HCT116 (cell line): ENCODE measurements around the gene GPHN. TPM values are rescaled to one million over a fixed set of nuclear protein-coding genes. Genes with fewer than 3 reads are reported as not detected.

Source experiments
- ATAC-seq: fragments of 200-7000 bp; cut with Tn5 transposase; 2 replicates; pipeline ENCODE4 v1.9.1; 2020; ENCODE audit warnings: mild to moderate bottlenecking, moderate library complexity
- BruUV-seq: library from RNA; stranded (reverse); fragments of 400-500 nt; replicated peaks from 2 replicates; lab custom pipeline; 2021; lab: Mats Ljungman, UMichigan
- CTCF ChIA-PET: fragments of 300-600 bp; sonication (Branson Sonifier 250); formaldehyde crosslinking; loops from one replicate; lab custom pipeline; 2021; ENCODE audit warnings: antibody characterized with exemption; lab: Charles Lee
- POLR2A ChIA-PET: fragments of 300-600, 350-600 bp; sonication (Branson Sonifier 250); formaldehyde crosslinking; loops from one replicate; lab custom pipeline; 2021; ENCODE audit warnings: antibody characterized with exemption; lab: Charles Lee
- RAD21 ChIA-PET, 2 experiments: fragments of 300-600 bp; sonication (Branson Sonifier 250); formaldehyde crosslinking; loops; one replicate each; lab custom pipeline; 2023; ENCODE audit warnings: low total read pairs in 2 of 2; ENCODE audit not compliant: uncharacterized antibody in 2 of 2, unreplicated experiment in 2 of 2, low non-redundant PET in 1 of 2; lab: Charles Lee
- DNase-seq: peaks from one replicate; pipeline ENCODE4 v3.0.0-alpha.2; 2010; ENCODE audit warnings: low read depth, low spot score
- H2AFZ ChIP-seq: fragments of 200-600 bp; shearing (Covaris generic), sonication (generic); 2 replicates; pipeline ENCODE4 v1.6.1; 2017; ENCODE audit warnings: low read depth, mixed run types, mixed read lengths, antibody characterized with exemption, low read length; ENCODE audit not compliant: poor library complexity, severe bottlenecking
- H3K27ac ChIP-seq: 2 replicates; pipeline ENCODE4 v1.5.1; 2012; ENCODE audit warnings: low read depth, low read length
- H3K27me3 ChIP-seq: fragments of 200-600 bp; sonication (generic); 2 replicates; pipeline ENCODE4 v1.6.1; 2016; ENCODE audit warnings: mixed run types, low read length, mixed read lengths; ENCODE audit not compliant: insufficient read depth
- H3K36me3 ChIP-seq, 2 experiments: fragments of 200-500 bp in 1 of 2; fragments of 200-600 bp in 1 of 2; sonication (Bioruptor generic) in 1 of 2; sonication (generic) in 1 of 2; 2 replicates each; pipeline versions ENCODE4 v1.5.1 to v1.6.1; 2014 to 2016; ENCODE audit warnings: low read length in 2 of 2, inconsistent platforms in 1 of 2, mixed read lengths in 1 of 2, mixed run types in 1 of 2; ENCODE audit not compliant: insufficient read depth in 2 of 2, control insufficient read depth in 1 of 2
- H3K4me1 ChIP-seq, 2 experiments: fragments of 200-600 bp in 1 of 2; sonication (generic) in 1 of 2; 2 replicates each; pipeline versions ENCODE4 v1.5.1 to v1.6.1; 2012 to 2017; ENCODE audit warnings: low read length in 2 of 2, inconsistent platforms in 1 of 2, mild to moderate bottlenecking in 1 of 2, mixed read lengths in 1 of 2, mixed run types in 1 of 2, moderate library complexity in 1 of 2; ENCODE audit not compliant: insufficient read depth in 2 of 2, control insufficient read depth in 1 of 2
- H3K4me2 ChIP-seq: fragments of 200-600 bp; sonication (generic); 2 replicates; pipeline ENCODE4 v1.6.1; 2017; ENCODE audit warnings: mixed run types, low read length, mixed read lengths
- H3K4me3 ChIP-seq, 2 experiments: fragments of 200-600 bp in 1 of 2; sonication (generic) in 1 of 2; replicated peaks in 1 of 2; 2 replicates each; pipeline ENCODE4 v1.5.1; 2011 to 2016; ENCODE audit warnings: low read length in 2 of 2, control low read depth in 1 of 2, low read depth in 1 of 2, mild to moderate bottlenecking in 1 of 2, mixed read lengths in 1 of 2, mixed run types in 1 of 2
- H3K79me2 ChIP-seq: fragments of 200-600 bp; sonication (generic); 2 replicates; pipeline ENCODE4 v1.6.1; 2017; ENCODE audit warnings: mild to moderate bottlenecking, mixed run types, low read length, moderate library complexity, mixed read lengths; ENCODE audit not compliant: insufficient read depth
- H3K9ac ChIP-seq: fragments of 200-600 bp; sonication (generic); 2 replicates; pipeline ENCODE4 v1.6.1; 2016; ENCODE audit warnings: low read length, mixed read lengths
- H3K9me2 ChIP-seq: fragments of 200-600 bp; sonication (generic), shearing (Covaris generic); 2 replicates; pipeline ENCODE4 v1.6.1; 2017; ENCODE audit warnings: mixed run types, mild to moderate bottlenecking, moderate library complexity; ENCODE audit not compliant: insufficient read depth
- H3K9me3 ChIP-seq, 2 experiments: fragments of 200-500 bp in 1 of 2; fragments of 200-600 bp in 1 of 2; sonication (Bioruptor generic) in 1 of 2; sonication (generic) in 1 of 2; 2 replicates each; pipeline ENCODE4 v1.6.1; 2014 to 2017; ENCODE audit warnings: low read length in 2 of 2, mixed read lengths in 2 of 2, inconsistent platforms in 1 of 2, low read depth in 1 of 2, mild to moderate bottlenecking in 1 of 2, mixed run types in 1 of 2, moderate library complexity in 1 of 2; ENCODE audit not compliant: control insufficient read depth in 1 of 2, insufficient read depth in 1 of 2
- H4K20me1 ChIP-seq: fragments of 200-600 bp; sonication (generic), shearing (Covaris generic); 2 replicates; pipeline ENCODE4 v1.6.1; 2017; ENCODE audit warnings: mixed run types, mild to moderate bottlenecking, moderate library complexity; ENCODE audit not compliant: insufficient read depth
- ATF3 ChIP-seq: IDR thresholded peaks from 2 replicates; pipeline ENCODE4 v1.6.1; 2012
- CEBPB ChIP-seq: IDR thresholded peaks from 2 replicates; pipeline ENCODE4 v1.6.1; 2012; ENCODE audit warnings: low read depth
- EGR1 ChIP-seq: IDR thresholded peaks from 2 replicates; pipeline ENCODE4 v1.6.1; 2012; ENCODE audit warnings: low read depth
- EZH2 ChIP-seq: fragments of 200-600 bp; sonication (generic); IDR thresholded peaks from 2 replicates; pipeline ENCODE4 v1.6.1; 2017; ENCODE audit warnings: antibody characterized with exemption, mixed run types
- POLR2A ChIP-seq: IDR thresholded peaks from 2 replicates; pipeline ENCODE4 v1.7.0; 2011; ENCODE audit warnings: borderline replicate concordance; ENCODE audit not compliant: insufficient read depth, insufficient read length; ENCODE audit errors: extremely low read depth
- POLR2AphosphoS5 ChIP-seq: IDR thresholded peaks from 2 replicates; pipeline ENCODE4 v1.6.1; 2011; ENCODE audit warnings: mild to moderate bottlenecking, low read depth, low read length, moderate library complexity
- REST ChIP-seq: IDR thresholded peaks from 2 replicates; pipeline ENCODE4 v1.6.1; 2012; ENCODE audit warnings: low read depth
- ZBTB33 ChIP-seq: IDR thresholded peaks from 2 replicates; pipeline ENCODE4 v1.6.1; 2011; ENCODE audit warnings: mild to moderate bottlenecking, low read length, moderate library complexity; ENCODE audit not compliant: insufficient replicate concordance; ENCODE audit errors: extremely low read depth
- ZFX ChIP-seq: fragments of 450-650 bp; IDR thresholded peaks from 2 replicates; pipeline ENCODE4 v1.6.1; 2017
- intact Hi-C: fragments of 100-400 bp; cut with micrococcal nuclease; formaldehyde crosslinking; loops from 2 replicates; pipeline ENCODE4 v1.10.0; 2022
- total RNA-seq: library from RNA; stranded (reverse); gene quantifications from one replicate; pipeline ENCODE4 v1.2.1, GENCODE V29; 2021; ENCODE audit not compliant: unreplicated experiment

The GPHN gene
- total RNA-seq, 1 experiment from 2014 or later = 43.8 TPM

- H3K9me3 ChIP-seq = 0 out of 4 replicates have a peak, but pooled peaks cover 0 to 3% of the 10 kb centered on the region in 2 experiments
- H3K79me2 ChIP-seq = no peaks in the 10 kb centered on the region
- H3K4me2 ChIP-seq = no peak overlapping the region
- TF ChIP-seq ATF3 = no peak
- TF ChIP-seq ZFX = no peak
- no peak for TF ChIP-seq POLR2AphosphoS5
- TF ChIP-seq POLR2A = no peak
- no peak for TF ChIP-seq CEBPB
- TF ChIP-seq, all 23 proteins: peak for 0
- POLR2A ChIA-PET = no interaction called here
- DNase-seq (no peak), ATAC-seq (no peak)
- H3K27me3 ChIP-seq = no peaks in the 10 kb centered on the region
- no peaks in the 10 kb centered on the region for H4K20me1 ChIP-seq
- intact Hi-C loops = no loop called here
- H3K9me2 ChIP-seq = no peaks in the 10 kb centered on the region
- no peaks in the 10 kb centered on the region for H3K36me3 ChIP-seq
- no peaks in the 10 kb centered on the region for H3K4me1 ChIP-seq
- H3K9ac ChIP-seq = no peak overlapping the region
- H3K4me3 ChIP-seq = no peak overlapping the region
- no peak overlapping the region for H2AFZ ChIP-seq
- no TSS peak for BruUV-seq
- CTCF ChIA-PET = no interaction called here
- H3K27ac ChIP-seq = no peak overlapping the region
- RAD21 ChIA-PET = no interaction called here
Measured at GRCh38 chr14:67173719-67174118, 665.8 kb downstream of the GPHN start.

GRCh38 chr14:67186172-67186768 is 678.3 kb downstream of the GPHN start:
- no peaks in the 10 kb centered on the region for H3K9me3 ChIP-seq
- intact Hi-C loops = no loop called here
- H3K9me2 ChIP-seq = no peaks in the 10 kb centered on the region
- DNase-seq (no peak), ATAC-seq (no peak)
- peak overlapping the region; percentile 39; the same call in 1 of the 2 replicates for H3K27ac ChIP-seq
- H3K4me3 ChIP-seq = peak overlapping the region in 1 of 2 experiments; percentile 49; a peak in 1 of 4 replicates
- H3K4me2 ChIP-seq = peak overlapping the region; percentile 88
- no peaks in the 10 kb centered on the region for H3K27me3 ChIP-seq
- ChIA-PET CTCF (interaction anchor here (2.0 to 2.1 kb wide), 2 partner anchors 99 to 173 kb away, joined by 7 to 12 read pairs; partner anchors contain the start of gene ATP6V1D), POLR2A (no interaction called here), RAD21 (no interaction called here)
- H3K79me2 ChIP-seq = no peaks in the 10 kb centered on the region
- BruUV-seq = no TSS peak
- H3K36me3 ChIP-seq = no peaks in the 10 kb centered on the region
- TF ChIP-seq ZBTB33 = no peak
- no peak for TF ChIP-seq EGR1
- TF ChIP-seq REST = no peak
- TF ChIP-seq POLR2A = no peak
- TF ChIP-seq EZH2 = no peak
- 0 out of 2 replicates have a peak overlapping the region, but pooled peaks have one; percentile 9 for H3K9ac ChIP-seq
- peak overlapping the region; percentile 8 for H2AFZ ChIP-seq
- peaks cover 28 to 38% of the 10 kb centered on the region in 2 experiments for H3K4me1 ChIP-seq
- H4K20me1 ChIP-seq = no peaks in the 10 kb centered on the region
